Heart left ventricle (tissue), 13 donors: ENCODE data around the gene MAFG.

Source experiments
- POLR2A ChIP-seq, 2 donors: fragments of 450-650 bp; IDR thresholded peaks; one replicate each; pipeline ENCODE4 v1.6.1; 2017; ENCODE audit warnings: antibody characterized with exemption in 2 of 2, mild to moderate bottlenecking in 2 of 2, moderate library complexity in 2 of 2
- TF ChIP-seq, protein P1 (sequence below), 12 donors: fragments of 200-600 bp; sonication (generic) in 4 of 12; IDR thresholded peaks; one replicate each; pipeline versions ENCODE4 v1.5.0 to v1.8.0; 2018 to 2022; ENCODE audit warnings: antibody characterized with exemption in 12 of 12, mild to moderate bottlenecking in 5 of 12
- donor health status: ischemic (EF 13 %, LVEDD 7.1; RV severe dilation, severe dysfunction).
- donor health status: DM: no; HTN: yes; CAD: no.
- donor health status: DM: no; HTN: no; CAD: no.
- donor health status: ischemic (EF 25% LVEDD 6.9; RV normal size, moderate dysfunction).
- donor health status: ischemic (EF 25% LVEDD 5.7; RV mildly dilated, moderate dysfunction).
- donor health status: ischemic (EF 35%, LVEDD 5.7; RV mildly dilated, moderate dysfunction).
- donor health status: nonischemic (EF 11% LVEDD 7.7; RV severe dilation, severe dysfunction).
- donor health status: DM: yes; HTN: yes; CAD: no.
- donor health status: PGD.
- donor health status: ischemic (EF 29% LVEDD 5.4; RV normal size, mild dysfunction).
- donor health status: nonischemic (EF 23%, LVEDD 6.1; RV moderate dilation, normal function).

DNA sequence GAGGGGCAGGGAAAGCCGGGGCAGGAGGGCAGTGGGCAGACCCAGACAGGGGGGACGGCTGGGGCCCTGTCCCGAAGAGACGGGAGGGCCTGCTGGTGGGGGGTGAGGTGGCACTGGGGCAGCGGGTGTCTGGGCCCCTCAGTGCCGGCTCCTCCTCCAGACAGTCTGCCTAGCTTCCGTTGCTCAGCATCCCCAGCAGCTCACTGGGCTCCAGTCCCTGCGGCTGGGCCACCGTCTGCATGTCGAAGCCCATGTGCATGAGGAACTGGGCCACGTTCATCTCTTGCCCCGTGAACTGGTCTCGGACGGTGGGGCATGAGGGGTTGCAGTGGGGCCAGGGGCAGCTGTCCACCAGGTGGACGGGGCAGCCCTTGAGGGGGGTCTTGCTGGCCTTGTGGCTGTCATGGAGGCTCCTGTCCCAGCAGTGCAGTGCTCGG, 25.3 kb upstream of the MAFG start:
- TF ChIP-seq, protein P1, sequence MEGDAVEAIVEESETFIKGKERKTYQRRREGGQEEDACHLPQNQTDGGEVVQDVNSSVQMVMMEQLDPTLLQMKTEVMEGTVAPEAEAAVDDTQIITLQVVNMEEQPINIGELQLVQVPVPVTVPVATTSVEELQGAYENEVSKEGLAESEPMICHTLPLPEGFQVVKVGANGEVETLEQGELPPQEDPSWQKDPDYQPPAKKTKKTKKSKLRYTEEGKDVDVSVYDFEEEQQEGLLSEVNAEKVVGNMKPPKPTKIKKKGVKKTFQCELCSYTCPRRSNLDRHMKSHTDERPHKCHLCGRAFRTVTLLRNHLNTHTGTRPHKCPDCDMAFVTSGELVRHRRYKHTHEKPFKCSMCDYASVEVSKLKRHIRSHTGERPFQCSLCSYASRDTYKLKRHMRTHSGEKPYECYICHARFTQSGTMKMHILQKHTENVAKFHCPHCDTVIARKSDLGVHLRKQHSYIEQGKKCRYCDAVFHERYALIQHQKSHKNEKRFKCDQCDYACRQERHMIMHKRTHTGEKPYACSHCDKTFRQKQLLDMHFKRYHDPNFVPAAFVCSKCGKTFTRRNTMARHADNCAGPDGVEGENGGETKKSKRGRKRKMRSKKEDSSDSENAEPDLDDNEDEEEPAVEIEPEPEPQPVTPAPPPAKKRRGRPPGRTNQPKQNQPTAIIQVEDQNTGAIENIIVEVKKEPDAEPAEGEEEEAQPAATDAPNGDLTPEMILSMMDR (IDR thresholded peaks at IDR 0.05): no peak
- TF ChIP-seq POLR2A (IDR thresholded peaks at IDR 0.05): no peak
